NCI-H1436 (cell line): ENCODE results near the gene AP3B1.
"Not testable (repeated sequence)": the region's sequence is repeated elsewhere in the genome, so short reads cannot be mapped to it uniquely, and the experiment has no call there.

Experiments
- DNase-seq: peaks from one replicate; lab custom pipeline; 2025; lab: John Stamatoyannopoulos, UW

AP3B1 gene

DNA sequence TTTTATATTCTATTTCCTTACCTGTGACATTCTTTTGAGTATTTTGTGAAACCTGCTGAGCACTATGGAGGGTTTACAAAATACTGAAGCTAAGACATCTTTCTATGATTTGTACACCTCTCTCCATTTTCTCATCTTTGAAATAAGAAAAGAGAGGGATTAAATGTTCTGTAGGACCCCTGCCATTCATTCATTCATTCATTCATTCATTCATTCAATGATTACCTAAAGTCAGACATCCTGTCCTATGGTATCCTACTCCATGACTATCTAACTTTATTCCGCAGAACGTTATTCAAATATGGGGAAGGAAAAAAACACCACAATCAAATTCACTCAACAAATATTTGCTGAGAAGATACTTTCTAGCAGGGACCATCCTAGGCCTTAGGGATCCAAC is 51.4 kb downstream of the AP3B1 start:
- DNase-seq = no peak

DNA sequence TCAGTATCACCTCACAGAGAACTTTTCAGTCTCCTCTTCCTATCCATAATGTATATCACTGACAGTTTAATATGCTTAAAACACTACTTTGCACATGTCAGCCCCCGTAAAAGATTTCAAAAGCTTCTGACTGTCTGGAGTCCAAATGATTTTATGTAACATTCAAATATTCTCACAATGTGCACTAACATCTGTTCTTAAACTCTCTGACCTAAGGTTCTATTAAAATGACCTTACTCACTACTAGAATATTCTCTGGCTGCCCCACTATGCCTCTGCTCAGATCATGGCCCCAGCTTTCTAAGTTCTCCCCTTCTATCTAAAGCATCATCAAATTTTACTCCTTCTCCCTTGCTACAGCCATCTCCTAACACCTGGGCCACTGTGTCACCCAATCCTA is 52.5 kb downstream of the AP3B1 start:
- DNase-seq = no peak

DNA sequence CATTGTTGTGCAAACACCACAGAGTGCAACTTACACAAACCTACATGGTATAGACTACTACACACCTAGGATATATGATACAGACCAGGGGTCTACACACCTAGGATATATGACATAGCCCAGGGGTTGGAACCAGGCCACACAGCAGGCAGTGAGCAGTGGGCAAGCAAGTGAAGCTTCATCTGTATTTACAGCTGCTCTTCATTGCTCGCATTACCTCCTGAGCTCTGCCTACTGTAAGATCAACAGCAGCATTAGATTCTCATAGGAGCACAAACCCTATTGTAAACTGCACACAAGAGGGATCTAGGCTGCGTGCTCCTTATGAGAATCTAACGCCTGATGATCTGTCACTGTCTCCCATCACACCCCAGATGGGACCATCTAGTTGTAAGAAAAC is 56.6 kb downstream of the AP3B1 start:
- DNase-seq = no peak

DNA sequence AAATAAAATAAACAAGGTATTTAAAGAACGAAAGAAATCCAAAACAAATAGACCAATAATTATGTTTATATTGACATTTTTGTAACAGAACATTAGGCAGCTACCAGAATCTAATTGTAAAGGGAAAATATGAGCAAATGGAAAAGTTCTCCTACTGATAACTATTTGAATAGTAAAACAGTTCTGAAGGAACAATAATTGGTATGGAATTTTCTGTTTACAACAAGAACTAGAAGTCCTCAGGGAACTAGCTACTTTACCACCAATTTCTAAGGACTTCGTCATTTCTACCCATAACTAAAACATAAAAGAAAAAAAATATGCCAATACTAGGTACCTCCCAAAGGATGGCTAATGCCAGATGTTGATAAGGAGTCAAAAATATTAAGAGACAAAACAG is 58.5 kb downstream of the AP3B1 start:
- DNase-seq = no peak

DNA sequence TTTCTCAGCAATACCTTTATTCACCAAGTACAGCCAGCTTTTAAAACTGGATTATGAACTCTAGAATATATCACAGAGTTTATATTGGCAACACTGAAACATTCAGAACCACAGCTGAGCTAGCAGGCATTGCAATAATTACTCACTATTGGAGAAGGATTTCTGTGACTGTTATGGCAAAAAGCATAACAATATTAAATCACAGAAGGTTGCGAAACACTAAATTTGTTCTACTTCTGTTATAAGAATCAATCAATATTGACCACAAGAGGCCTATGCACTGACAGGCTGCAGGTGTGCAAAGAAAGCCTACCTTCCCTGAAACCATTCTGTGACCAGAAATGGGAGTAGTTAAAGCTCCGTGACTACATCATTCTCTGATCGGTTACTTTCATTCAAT is 59.2 kb downstream of the AP3B1 start:
- no peak for DNase-seq

GRCh38 chr5:78234804-78235203 is 59.7 kb downstream of the AP3B1 start:
- DNase-seq = no peak

DNA sequence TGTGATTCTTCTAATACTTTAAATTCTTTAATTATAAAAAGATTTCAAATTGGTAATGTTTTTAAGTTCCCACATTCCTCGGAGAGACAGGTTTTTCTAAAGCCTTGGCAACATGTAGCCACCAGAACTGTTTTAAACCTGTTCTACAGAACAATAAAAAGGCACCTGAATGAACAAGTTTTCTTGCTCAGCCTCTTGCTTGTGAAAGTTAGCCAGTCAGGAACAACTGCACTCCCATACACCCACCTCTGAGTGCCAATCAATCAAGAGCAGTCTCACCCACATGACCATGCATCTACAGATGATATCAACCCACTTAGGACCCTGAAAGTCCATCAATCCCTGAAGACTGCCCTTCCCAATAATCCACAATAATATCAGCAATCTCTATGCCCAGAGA is 62.3 kb downstream of the AP3B1 start:
- DNase-seq = no peak

DNA sequence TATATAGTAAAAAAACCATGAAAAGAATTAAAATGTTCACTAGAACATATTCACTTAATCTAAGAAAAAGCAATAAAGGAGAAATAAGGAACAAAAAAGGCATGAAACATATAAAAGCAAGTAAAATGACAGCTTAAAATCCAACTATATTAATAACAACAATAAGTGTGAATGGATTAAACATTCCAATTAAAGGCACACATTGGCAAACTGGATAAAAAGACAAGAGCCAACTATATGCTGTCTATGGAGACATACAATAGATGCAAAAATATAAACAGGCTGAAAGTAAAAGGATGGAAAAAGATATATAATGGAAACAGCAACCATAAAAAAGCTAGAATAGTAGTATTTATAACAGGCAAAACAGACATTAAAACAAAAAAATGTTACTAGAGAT is 70.1 kb downstream of the AP3B1 start:
- no peak for DNase-seq

GRCh38 chr5:78221964-78222451 is 72.5 kb downstream of the AP3B1 start:
- no peak for DNase-seq

- DNase-seq = no peak
These were observed 73.0 kb downstream of the AP3B1 start for GRCh38 chr5:78221467-78221866.

GRCh38 chr5:78215972-78216371 is 78.5 kb downstream of the AP3B1 start:
- DNase-seq = no peak

DNA sequence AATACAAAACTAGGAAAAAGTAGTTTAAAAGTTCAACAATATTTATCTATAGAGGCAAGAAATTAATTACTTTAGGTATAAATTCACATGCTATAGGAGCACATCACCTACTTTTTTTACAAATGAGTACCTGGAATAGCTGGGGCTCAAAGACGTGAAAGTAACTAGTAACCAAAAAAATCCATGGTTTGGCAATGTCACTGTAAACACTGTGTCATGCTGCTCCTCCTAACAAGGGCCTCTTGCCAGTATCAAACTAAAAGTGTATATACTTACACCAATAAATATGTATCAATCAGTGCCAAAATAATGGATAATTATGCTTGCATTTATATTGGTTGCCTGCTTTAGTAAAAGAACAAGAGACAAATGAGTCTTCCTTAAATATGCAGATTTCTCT is 78.9 kb downstream of the AP3B1 start:
- DNase-seq = no peak

DNA sequence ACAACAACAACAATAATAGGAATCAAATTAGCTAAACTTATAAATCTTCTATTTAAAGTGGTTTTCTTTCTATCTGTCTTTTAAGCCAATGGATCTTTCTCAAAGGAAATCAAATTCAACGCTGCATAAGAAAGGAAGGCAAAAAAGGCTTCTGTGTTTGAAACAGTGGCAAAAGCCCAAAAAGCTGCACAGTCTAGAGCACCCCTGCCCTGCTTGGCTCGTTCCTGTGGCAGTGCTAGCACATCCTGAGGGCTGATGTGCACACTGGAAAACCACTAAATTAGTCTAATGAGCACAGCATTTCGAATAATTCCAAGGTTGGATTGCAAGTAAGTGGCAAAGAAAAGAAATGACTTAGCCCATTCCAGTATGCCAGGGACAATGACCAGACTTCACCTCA is 80.7 kb downstream of the AP3B1 start:
- no peak for DNase-seq

DNA sequence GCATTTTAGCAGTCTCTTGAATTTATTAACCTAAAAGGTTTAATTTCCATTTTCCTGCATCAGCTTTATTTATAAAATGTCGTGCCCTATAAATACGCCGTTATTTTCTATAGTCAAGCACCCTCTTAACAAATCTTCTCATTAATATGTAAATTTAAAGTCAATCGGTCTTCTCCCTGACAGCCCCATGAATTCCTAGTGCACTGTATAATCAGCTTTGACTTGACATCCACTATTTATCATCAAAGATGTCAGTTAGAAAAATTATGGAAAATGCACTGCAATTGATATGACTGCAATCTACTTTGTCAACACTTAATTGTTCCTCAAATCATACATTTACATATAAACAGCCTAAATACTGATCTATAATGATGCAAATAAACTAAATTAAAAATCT is 83.4 kb downstream of the AP3B1 start:
- DNase-seq = no peak

- no peak for DNase-seq
These were observed 90.3 kb downstream of the AP3B1 start for GRCh38 chr5:78204241-78204640.

- no peak for DNase-seq
These were observed 90.7 kb downstream of the AP3B1 start for GRCh38 chr5:78203815-78204214.

DNA sequence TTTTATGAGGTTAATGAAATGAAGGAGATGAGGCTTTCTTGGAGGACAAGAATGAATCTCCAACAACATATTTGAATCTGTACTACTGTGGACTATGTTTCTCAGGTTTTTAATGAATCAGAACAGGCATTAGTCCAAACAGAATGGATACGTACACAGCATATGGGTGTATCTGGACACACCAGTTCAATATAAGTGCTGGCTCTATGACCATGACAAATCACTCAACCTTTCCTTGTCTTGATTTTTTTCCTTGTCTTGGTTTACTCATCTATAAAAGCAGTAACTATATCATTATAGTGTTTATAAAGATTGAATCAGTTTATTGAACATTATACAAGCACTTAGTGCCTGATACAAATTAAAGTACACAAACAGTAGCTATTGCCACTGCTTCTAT is 104.1 kb downstream of the AP3B1 start:
- no peak for DNase-seq

GRCh38 chr5:78188681-78189080 is 105.8 kb downstream of the AP3B1 start:
- not testable (repeated sequence) for DNase-seq

- DNase-seq = no peak
These were observed 107.3 kb downstream of the AP3B1 start for GRCh38 chr5:78187172-78187571.

- DNase-seq = no peak
These were observed 111.7 kb downstream of the AP3B1 start for GRCh38 chr5:78182838-78183237.

GRCh38 chr5:78178356-78178755 is 116.1 kb downstream of the AP3B1 start:
- no peak for DNase-seq

- not testable (repeated sequence) for DNase-seq
These were observed 124.2 kb downstream of the AP3B1 start for GRCh38 chr5:78170335-78170734.

DNA sequence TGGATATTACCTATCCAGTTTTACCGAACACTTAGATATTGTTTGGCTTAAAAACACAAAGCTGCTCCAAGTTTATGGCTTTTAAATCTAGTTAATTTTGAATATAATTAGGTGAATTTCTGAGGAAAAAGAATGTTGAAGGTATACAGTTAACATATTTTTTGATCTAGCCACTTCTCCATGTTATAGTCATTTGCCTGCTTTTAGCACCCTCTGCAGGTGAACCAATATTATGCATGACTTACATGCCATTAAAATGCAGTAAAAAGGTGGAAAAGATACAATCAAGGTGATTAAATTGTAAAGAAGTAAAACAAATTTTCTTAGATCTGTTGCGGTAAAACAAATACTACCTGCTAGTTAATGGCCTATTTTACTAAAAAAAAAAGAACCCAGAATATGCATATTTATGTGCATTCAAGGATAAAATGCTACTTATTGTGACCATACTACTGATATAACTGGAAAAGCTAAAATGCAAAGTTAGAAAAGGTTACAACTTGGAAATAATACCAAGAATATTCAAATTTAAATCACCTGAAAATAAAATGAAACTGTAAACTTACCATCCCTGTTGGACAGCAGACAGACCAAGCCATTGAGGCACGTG is 132.1 kb downstream of the AP3B1 start:
- DNase-seq = peak; percentile 42

GRCh38 chr5:78157001-78157400 is 137.5 kb downstream of the AP3B1 start:
- no peak for DNase-seq
